Liver (tissue), 9 donors: ENCODE data around the gene QDPR. TPM values are rescaled to one million over a fixed set of nuclear protein-coding genes. Genes with fewer than 3 reads are reported as not detected.

Experiments used
- DNase-seq: peaks from one replicate; pipeline ENCODE4 v3.0.0-alpha.2; 2017; ENCODE audit warnings: low spot score
- H3K27ac ChIP-seq, 2 donors: one replicate each; pipeline ENCODE4 v1.7.0; 2013; ENCODE audit warnings: inconsistent platforms in 2 of 2, low read length in 2 of 2, control low read depth in 1 of 2, low read depth in 1 of 2, mild to moderate bottlenecking in 1 of 2
- H3K27me3 ChIP-seq, 4 donors: one replicate each; pipeline versions ENCODE4 v1.6.1 to v1.7.0; 2013; ENCODE audit warnings: low read length in 3 of 4, inconsistent platforms in 1 of 4, mild to moderate bottlenecking in 1 of 4, moderate library complexity in 1 of 4; ENCODE audit not compliant: control insufficient read depth in 4 of 4, insufficient read depth in 4 of 4
- H3K36me3 ChIP-seq, 4 donors: one replicate each; pipeline versions ENCODE4 v1.6.1 to v1.7.0; 2013; ENCODE audit warnings: low read length in 3 of 4, mild to moderate bottlenecking in 3 of 4, low read depth in 1 of 4, moderate library complexity in 1 of 4; ENCODE audit not compliant: control insufficient read depth in 4 of 4, insufficient read depth in 3 of 4
- H3K4me1 ChIP-seq, 4 donors: one replicate each; pipeline versions ENCODE4 v1.6.1 to v1.7.0; 2013; ENCODE audit warnings: low read length in 3 of 4, mild to moderate bottlenecking in 3 of 4, moderate library complexity in 1 of 4; ENCODE audit not compliant: control insufficient read depth in 4 of 4, insufficient read depth in 4 of 4
- H3K4me3 ChIP-seq, 3 donors: one replicate each; pipeline versions ENCODE4 v1.6.1 to v1.7.0; 2013; ENCODE audit warnings: low read length in 3 of 3, control low read depth in 1 of 3, low read depth in 1 of 3, mild to moderate bottlenecking in 1 of 3
- H3K9ac ChIP-seq, 2 donors: one replicate each; pipeline ENCODE4 v1.7.0; 2013; ENCODE audit warnings: low read length in 2 of 2, mild to moderate bottlenecking in 2 of 2, moderate library complexity in 2 of 2, control low read depth in 1 of 2, low read depth in 1 of 2
- H3K9me3 ChIP-seq, 4 donors: one replicate each; pipeline versions ENCODE4 v1.6.1 to v1.7.0; 2013; ENCODE audit warnings: low read length in 3 of 4; ENCODE audit not compliant: control insufficient read depth in 4 of 4
- ATF3 ChIP-seq: IDR thresholded peaks from 2 replicates; pipeline ENCODE4 v1.6.1; 2016; ENCODE audit warnings: antibody characterized with exemption
- CTCF ChIP-seq: fragments of 150-350 bp; IDR thresholded peaks from 2 replicates; pipeline ENCODE4 v1.5.1; 2017; ENCODE audit warnings: improper control_type of control experiment, low read depth, low read length; ENCODE audit not compliant: missing input control
- EGR1 ChIP-seq, 2 donors: IDR thresholded peaks; 2 replicates each; pipeline ENCODE4 v1.6.1; 2016 to 2018; ENCODE audit warnings: antibody characterized with exemption in 2 of 2, low read depth in 2 of 2
- FOXA1 ChIP-seq: IDR thresholded peaks from 2 replicates; pipeline ENCODE4 v1.6.1; 2016; ENCODE audit warnings: antibody characterized with exemption
- FOXA2 ChIP-seq: IDR thresholded peaks from 2 replicates; pipeline ENCODE4 v1.6.1; 2016; ENCODE audit warnings: antibody characterized with exemption
- GABPA ChIP-seq, 2 donors: IDR thresholded peaks in 1 of 2; conservative IDR thresholded peaks in 1 of 2; 2 replicates each; pipeline ENCODE4 v1.6.1; 2016; ENCODE audit warnings: antibody characterized with exemption in 2 of 2, mild to moderate bottlenecking in 1 of 2, moderate library complexity in 1 of 2
- HNF4A ChIP-seq, 2 donors: conservative IDR thresholded peaks; 2 replicates each; pipeline ENCODE4 v1.6.1; 2016; ENCODE audit warnings: antibody characterized with exemption in 2 of 2, mild to moderate bottlenecking in 2 of 2
- HNF4G ChIP-seq: IDR thresholded peaks from 2 replicates; pipeline ENCODE4 v1.6.1; 2016; ENCODE audit warnings: antibody characterized with exemption
- JUND ChIP-seq, 2 donors: IDR thresholded peaks; 2 replicates each; pipeline ENCODE4 v1.6.1; 2016; ENCODE audit warnings: antibody characterized with exemption in 2 of 2
- MAX ChIP-seq: IDR thresholded peaks from 2 replicates; pipeline ENCODE4 v1.6.1; 2016; ENCODE audit warnings: antibody characterized with exemption
- NR2F2 ChIP-seq: IDR thresholded peaks from 2 replicates; pipeline ENCODE4 v1.6.1; 2016; ENCODE audit warnings: antibody characterized with exemption
- RAD21 ChIP-seq, 2 donors: IDR thresholded peaks; 2 replicates each; pipeline ENCODE4 v1.6.1; 2016; ENCODE audit warnings: antibody characterized with exemption in 2 of 2, mild to moderate bottlenecking in 2 of 2
- RXRA ChIP-seq, 2 donors: IDR thresholded peaks; 2 replicates each; pipeline ENCODE4 v1.6.1; 2017 to 2018; ENCODE audit warnings: antibody characterized with exemption in 2 of 2, mild to moderate bottlenecking in 1 of 2
- SP1 ChIP-seq: IDR thresholded peaks from 2 replicates; pipeline ENCODE4 v1.6.1; 2018; ENCODE audit warnings: antibody characterized with exemption, mild to moderate bottlenecking
- TAF1 ChIP-seq: conservative IDR thresholded peaks from 2 replicates; pipeline ENCODE4 v1.6.1; 2016; ENCODE audit warnings: antibody characterized with exemption, mild to moderate bottlenecking
- YY1 ChIP-seq: IDR thresholded peaks from 2 replicates; pipeline ENCODE4 v1.6.1; 2016; ENCODE audit warnings: antibody characterized with exemption, mild to moderate bottlenecking
- ZBTB33 ChIP-seq: IDR thresholded peaks from 2 replicates; pipeline ENCODE4 v1.6.1; 2016; ENCODE audit warnings: antibody characterized with exemption
- WGBS: extraction: QIAGEN DNeasy Blood & Tissue Kit; methylation state at CpG from one replicate; pipeline ENCODE4 v1.1.7; 2013; 5-methylcytosine and 5-hydroxymethylcytosine counted together
- polyA plus RNA-seq, 2 donors: library from polyadenylated mRNA; stranded (reverse) in 1 of 2; unstranded in 1 of 2; fragments of 200-250 nt in 1 of 2; fragments of >200 nt in 1 of 2; fragmentation: Nextera tagmentation in 1 of 2; extraction: Ambion mirVana in 1 of 2; gene quantifications; one replicate each; pipeline versions ENCODE4 v1.2.1 to v1.2.3, GENCODE V29; 2013 to 2015
- total RNA-seq, 2 donors: library from RNA; depleted of rRNA; stranded (reverse); fragments of >200 nt; gene quantifications; one replicate each; pipeline ENCODE4 v1.2.3, GENCODE V29; 2014
- donor health status: healthy.
- donor health status: healthy.
- donor health status: healthy.
- donor health status: healthy.
- donor health status: healthy.

QDPR gene
- total and polyA plus RNA-seq, 4 donors: 38.0 to 137 (median 104) TPM

GRCh38 chr4:17448689-17449088 is 63.2 kb downstream of the QDPR start:
- WGBS: 45% methylated on average over 3 of the region's 3 CpGs
- H3K9ac ChIP-seq: no peak overlapping the region
- H3K4me3 ChIP-seq: no peak overlapping the region
- no peak for TF ChIP-seq SP1
- TF ChIP-seq FOXA1: no peak
- TF ChIP-seq YY1: peak; percentile 13
- TF ChIP-seq JUND (IDR thresholded peaks at IDR 0.05): peak in 1 of 2 donors; percentile 75
- TF ChIP-seq HNF4A (conservative IDR thresholded peaks at IDR 0.05): peak in 1 of 2 donors; percentile 33
- TF ChIP-seq CTCF: no peak
- TF ChIP-seq FOXA2: no peak
- TF ChIP-seq GABPA (IDR thresholded peaks at IDR 0.05 in 1 of 2, conservative IDR thresholded peaks at IDR 0.05 in 1 of 2): no peak
- peak; percentile 16 for TF ChIP-seq ATF3
- no peak for TF ChIP-seq NR2F2
- TF ChIP-seq RXRA (IDR thresholded peaks at IDR 0.05): peak in 1 of 2 donors; percentile 11
- H3K27me3 ChIP-seq: no peaks in the 10 kb centered on the region
- DNase-seq: no peak
- H3K27ac ChIP-seq: peak overlapping the region in 1 of 2 donors; percentile 21
- peaks cover 0 to 6% (median 0%) of the 10 kb centered on the region in 4 donors for H3K4me1 ChIP-seq
- H3K36me3 ChIP-seq: no peaks in the 10 kb centered on the region
- no peaks in the 10 kb centered on the region for H3K9me3 ChIP-seq

- TF ChIP-seq RAD21 (IDR thresholded peaks at IDR 0.05) (peak; percentile 90 to 91), ATF3 (no peak), TAF1 (no peak), HNF4A (conservative IDR thresholded peaks at IDR 0.05) (peak; percentile 15 to 28), CTCF (peak; percentile 69)
- no peak overlapping the region for H3K27ac ChIP-seq
- H3K9me3 ChIP-seq: peaks cover 0 to 3% (median 0%) of the 10 kb centered on the region in 4 donors
- no peak overlapping the region for H3K4me3 ChIP-seq
- no peaks in the 10 kb centered on the region for H3K27me3 ChIP-seq
- H3K4me1 ChIP-seq: peaks cover 0 to 6% (median 0%) of the 10 kb centered on the region in 4 donors
- no peak overlapping the region for H3K9ac ChIP-seq
- DNase-seq: no peak
- H3K36me3 ChIP-seq: no peaks in the 10 kb centered on the region
These were observed 64.1 kb downstream of the QDPR start for GRCh38 chr4:17447675-17448298.

- 74% methylated on average over 5 of the region's 5 CpGs for WGBS
- no peak for DNase-seq
- Histone ChIP-seq H3K9ac (no peak overlapping the region), H3K27me3 (no peaks in the 10 kb centered on the region), H3K4me3 (no peak overlapping the region), H3K9me3 (peaks cover 0 to 4% (median 0%) of the 10 kb centered on the region in 4 donors), H3K4me1 (peaks cover 0 to 6% (median 0%) of the 10 kb centered on the region in 4 donors), H3K36me3 (no peaks in the 10 kb centered on the region), H3K27ac (no peak overlapping the region)
- TF ChIP-seq FOXA2: no peak
- no peak for TF ChIP-seq YY1
- no peak for TF ChIP-seq NR2F2
- TF ChIP-seq MAX: no peak
- TF ChIP-seq JUND (IDR thresholded peaks at IDR 0.05): no peak
- no peak for TF ChIP-seq TAF1
- TF ChIP-seq ATF3: no peak
- no peak for TF ChIP-seq EGR1 (IDR thresholded peaks at IDR 0.05; ENCODE audit: low read depth in 2 of 2)
- TF ChIP-seq HNF4A (conservative IDR thresholded peaks at IDR 0.05): no peak
- TF ChIP-seq ZBTB33: no peak
- TF ChIP-seq RXRA (IDR thresholded peaks at IDR 0.05): no peak
- no peak for TF ChIP-seq GABPA (IDR thresholded peaks at IDR 0.05 in 1 of 2, conservative IDR thresholded peaks at IDR 0.05 in 1 of 2)
- TF ChIP-seq HNF4G: no peak
These were observed 64.8 kb downstream of the QDPR start for GRCh38 chr4:17447056-17447455.
